Right atrium auricular region (tissue), 2 donors: Measurements from ENCODE around the gene BARD1. TPM values are rescaled to one million over a fixed set of nuclear protein-coding genes. Genes with fewer than 3 reads are reported as not detected.

Experiments
- DNase-seq: peaks from one replicate; pipeline ENCODE4 v3.0.0-alpha.2; 2019; ENCODE audit warnings: low spot score
- H3K27ac ChIP-seq, 2 donors: fragments of 200-600 bp; sonication (generic); 1 replicate in 1 of 2; 2 replicates in 1 of 2; pipeline ENCODE4 v1.5.1; 2016 to 2019
- H3K27me3 ChIP-seq, 2 donors: fragments of 200-600 bp; sonication (generic); one replicate each; pipeline versions ENCODE4 v1.5.1 to v1.6.0; 2017 to 2019
- H3K36me3 ChIP-seq: fragments of 200-600 bp; sonication (generic); one replicate; pipeline ENCODE4 v1.5.1; 2016
- H3K4me1 ChIP-seq, 2 donors: fragments of 200-600 bp; sonication (generic); one replicate each; pipeline versions ENCODE4 v1.5.1 to v1.6.0; 2017 to 2019
- H3K4me3 ChIP-seq, 2 donors: fragments of 200-600 bp; sonication (generic); 1 replicate in 1 of 2; 2 replicates in 1 of 2; pipeline ENCODE4 v1.5.1; 2017 to 2019; ENCODE audit warnings: mild to moderate bottlenecking in 1 of 2, moderate library complexity in 1 of 2
- H3K9me3 ChIP-seq, 2 donors: fragments of 200-600 bp; sonication (generic); one replicate each; pipeline ENCODE4 v1.5.1; 2019
- CTCF ChIP-seq, 2 donors: fragments of 200-600 bp; sonication (generic); IDR thresholded peaks; one replicate each; pipeline ENCODE4 v1.5.1; 2019; ENCODE audit warnings: antibody characterized with exemption in 2 of 2
- total RNA-seq, 2 donors: library from RNA; depleted of rRNA; stranded (reverse); fragments of >200 nt; gene quantifications; one replicate each; pipeline ENCODE4 v1.1.0, GENCODE V29; 2016

Gene BARD1
- total RNA-seq, 2 donors from 2014 or later: 13.5 to 15.7 TPM

- no peaks in the 10 kb centered on the region for H3K36me3 ChIP-seq
- no peak for DNase-seq
- no peaks in the 10 kb centered on the region for H3K9me3 ChIP-seq
- no peak for TF ChIP-seq CTCF (IDR thresholded peaks at IDR 0.05)
- H3K27me3 ChIP-seq: no peaks in the 10 kb centered on the region
- peaks cover 0 to under 1% of the 10 kb centered on the region in 2 donors for H3K4me1 ChIP-seq
- H3K27ac ChIP-seq: no peak overlapping the region
- H3K4me3 ChIP-seq: no peak overlapping the region
Observed at GRCh38 chr2:214753455-214753854, 56.0 kb downstream of the BARD1 start.

DNA sequence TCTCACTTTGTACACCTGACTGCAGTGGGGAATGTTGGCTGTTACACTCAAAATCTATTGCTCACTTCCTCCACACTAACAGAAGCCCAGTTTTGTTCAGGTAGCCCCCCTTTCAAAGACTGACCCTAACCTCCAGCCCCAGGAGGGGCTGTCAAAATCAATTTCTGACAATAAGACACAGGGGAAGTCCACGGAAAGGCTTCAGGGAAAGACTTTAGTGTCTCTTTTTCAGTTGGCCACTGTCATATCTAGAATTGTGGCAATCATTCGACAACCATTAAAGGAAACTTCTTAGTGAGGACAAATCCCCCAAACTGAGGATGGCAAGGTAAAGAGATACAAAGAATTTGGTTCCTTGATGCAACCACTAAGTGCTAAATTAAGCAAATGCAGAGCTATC lies 59.0 kb downstream of the BARD1 start:
- DNase-seq: no peak
- H3K27ac ChIP-seq: no peak overlapping the region
- no peaks in the 10 kb centered on the region for H3K36me3 ChIP-seq
- H3K4me1 ChIP-seq: peaks cover 0 to 7% of the 10 kb centered on the region in 2 donors
- no peak overlapping the region for H3K4me3 ChIP-seq
- TF ChIP-seq CTCF (IDR thresholded peaks at IDR 0.05): no peak
- H3K27me3 ChIP-seq: no peaks in the 10 kb centered on the region
- H3K9me3 ChIP-seq: no peaks in the 10 kb centered on the region

- H3K9me3 ChIP-seq: no peaks in the 10 kb centered on the region
- peaks cover 4% of the 10 kb centered on the region for H3K36me3 ChIP-seq
- H3K4me3 ChIP-seq: no peak overlapping the region
- peaks cover 0 to 7% of the 10 kb centered on the region in 2 donors for H3K4me1 ChIP-seq
- no peaks in the 10 kb centered on the region for H3K27me3 ChIP-seq
- no peak for TF ChIP-seq CTCF (IDR thresholded peaks at IDR 0.05)
- DNase-seq: no peak
- H3K27ac ChIP-seq: peak overlapping the region in 1 of 2 donors; percentile 43
Observed at GRCh38 chr2:214747992-214748391, 61.5 kb downstream of the BARD1 start.

- Histone ChIP-seq H3K27me3 (no peaks in the 10 kb centered on the region), H3K9me3 (no peaks in the 10 kb centered on the region), H3K4me3 (no peak overlapping the region), H3K27ac (no peak overlapping the region), H3K4me1 (no peaks in the 10 kb centered on the region), H3K36me3 (peaks cover 4% of the 10 kb centered on the region)
- no peak for DNase-seq
- no peak for TF ChIP-seq CTCF (IDR thresholded peaks at IDR 0.05)
Observed at GRCh38 chr2:214742119-214742518, 67.4 kb downstream of the BARD1 start.

DNA sequence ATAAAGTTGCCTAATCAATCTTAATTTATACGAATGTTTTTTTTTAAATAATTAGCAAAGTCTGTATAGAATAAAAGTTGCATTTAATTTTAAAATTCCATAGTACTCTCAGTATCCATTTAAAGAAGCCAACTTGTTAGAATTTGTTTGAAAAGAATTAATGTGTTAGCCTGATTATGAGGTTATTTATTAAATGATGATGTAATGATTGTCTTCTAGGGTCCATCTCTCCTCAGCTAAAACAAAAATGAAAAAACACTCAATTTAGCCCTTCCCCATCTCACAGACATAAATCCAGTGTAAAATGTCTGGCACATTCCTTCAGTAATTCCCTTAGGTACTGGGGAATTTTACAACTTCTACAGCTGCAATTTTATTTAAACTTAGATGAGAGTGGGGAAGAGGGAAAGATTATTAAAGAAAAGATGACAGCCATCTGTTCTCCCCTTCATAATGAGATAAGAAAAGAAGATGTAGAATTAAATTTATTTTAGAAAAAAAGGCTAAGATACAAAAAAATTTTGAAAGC lies 68.6 kb downstream of the BARD1 start:
- DNase-seq: no peak
- Histone ChIP-seq H3K27me3 (no peaks in the 10 kb centered on the region), H3K4me3 (no peak overlapping the region), H3K4me1 (no peaks in the 10 kb centered on the region), H3K36me3 (peaks cover 4% of the 10 kb centered on the region), H3K27ac (no peak overlapping the region), H3K9me3 (no peaks in the 10 kb centered on the region)
- no peak for TF ChIP-seq CTCF (IDR thresholded peaks at IDR 0.05)

DNA sequence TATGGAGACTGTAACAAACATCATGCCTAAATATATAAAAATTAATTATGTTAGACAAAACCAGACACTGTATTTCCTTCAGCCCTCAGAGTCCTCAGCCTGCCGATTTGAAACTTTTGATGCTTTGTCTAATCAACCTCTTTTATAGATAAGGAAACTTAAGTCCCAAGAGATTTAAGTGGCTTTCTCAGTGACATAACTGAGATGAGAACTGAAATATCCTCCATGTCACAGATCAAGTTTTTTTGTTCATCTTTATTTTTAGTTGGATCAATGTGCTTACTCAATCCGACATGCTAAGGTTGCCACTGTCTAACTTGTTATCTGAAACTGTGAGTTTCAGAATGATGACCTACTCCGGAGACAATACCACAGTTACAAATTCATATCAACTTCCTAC lies 72.3 kb downstream of the BARD1 start:
- H3K9me3 ChIP-seq: no peaks in the 10 kb centered on the region
- no peaks in the 10 kb centered on the region for H3K36me3 ChIP-seq
- H3K4me3 ChIP-seq: no peak overlapping the region
- H3K27ac ChIP-seq: no peak overlapping the region
- TF ChIP-seq CTCF (IDR thresholded peaks at IDR 0.05): no peak
- no peaks in the 10 kb centered on the region for H3K4me1 ChIP-seq
- no peaks in the 10 kb centered on the region for H3K27me3 ChIP-seq
- DNase-seq: no peak
